K562 (cell line): ENCODE measurements around the gene WDR64. TPM values are rescaled to one million over a fixed set of nuclear protein-coding genes. Genes with fewer than 3 reads are reported as not detected.

Experiments used
- ATAC-seq: fragments of 200-7000 bp; cut with Tn5 transposase; 3 replicates; pipeline ENCODE4 v1.9.1; 2020; ENCODE audit warnings: moderate library complexity
- BruUV-seq: library from RNA; stranded (reverse); fragments of 400-500 nt; replicated peaks from 2 replicates; lab custom pipeline; 2021; lab: Mats Ljungman, UMichigan
- CTCF ChIA-PET: fragments of 300-600 bp; formaldehyde crosslinking; extraction: SDS; loops from one replicate; lab custom pipeline; 2021; ENCODE audit warnings: low intra/inter-chr PET ratio; lab: Yijun Ruan, JAX
- POLR2A ChIA-PET: fragments of 300-600, 350-650 bp; sonication (Branson Sonifier 250); formaldehyde crosslinking; extraction: SDS; loops from one replicate; lab custom pipeline; 2021; ENCODE audit warnings: antibody characterized with exemption, inconsistent platforms; lab: Yijun Ruan, JAX
- DNase-seq, 4 experiments: peaks; one replicate each; pipeline versions ENCODE4 v3.0.0 to v3.0.0-alpha.2; 2011 to 2018; ENCODE audit warnings: low spot score in 3 of 4, mixed read lengths in 3 of 4; ENCODE audit errors: extremely low read depth in 1 of 4
- FAIRE-seq: peaks from 2 replicates; lab custom pipeline; 2011; peaks lifted over from hg19 to GRCh38; lab: Jason Lieb, UNC
- H2AFZ ChIP-seq: 2 replicates; pipeline ENCODE4 v1.6.0; 2011; ENCODE audit warnings: low read depth, low read length, control low read depth, inconsistent platforms
- H3K27ac ChIP-seq: fragments of 200-600 bp; 3 replicates; pipeline ENCODE4 v1.8.0; 2011; ENCODE audit warnings: low read depth, mild to moderate bottlenecking, control low read depth, inconsistent platforms, low read length, moderate library complexity, mixed read lengths; ENCODE audit errors: extremely low read depth
- H3K27me3 ChIP-seq, 2 experiments: fragments of 300-600 bp in 1 of 2; 2 replicates in 1 of 2; 3 replicates in 1 of 2; pipeline versions ENCODE4 v1.6.0 to v1.8.0; 2011; ENCODE audit warnings: inconsistent platforms in 2 of 2, low read length in 2 of 2, mild to moderate bottlenecking in 1 of 2, mixed read lengths in 1 of 2, moderate library complexity in 1 of 2; ENCODE audit not compliant: control insufficient read depth in 2 of 2, insufficient read depth in 2 of 2
- H3K36me3 ChIP-seq: fragments of 300-600 bp; 3 replicates; pipeline ENCODE4 v1.8.0; 2011; ENCODE audit warnings: mild to moderate bottlenecking, low read length, inconsistent platforms; ENCODE audit not compliant: control insufficient read depth, insufficient read depth
- H3K4me1 ChIP-seq, 2 experiments: fragments of 200-600 bp in 1 of 2; replicated peaks in 1 of 2; 2 replicates in 1 of 2; 3 replicates in 1 of 2; pipeline versions ENCODE4 v1.5.1 to v1.8.0; 2011; ENCODE audit warnings: inconsistent platforms in 2 of 2, low read length in 2 of 2, mild to moderate bottlenecking in 1 of 2, mixed read lengths in 1 of 2, moderate library complexity in 1 of 2; ENCODE audit not compliant: control insufficient read depth in 2 of 2, insufficient read depth in 2 of 2
- H3K4me2 ChIP-seq: 2 replicates; pipeline ENCODE4 v1.6.1; 2011; ENCODE audit warnings: low read length, control low read depth, inconsistent platforms, mixed read lengths; ENCODE audit not compliant: insufficient read depth
- H3K4me3 ChIP-seq: fragments of 200-600 bp; sonication (generic), shearing (Covaris generic); 2 replicates; pipeline ENCODE4 v1.5.1; 2016; ENCODE audit warnings: control low read depth, inconsistent platforms
- H3K79me2 ChIP-seq: fragments of 200-600 bp; 3 replicates; pipeline ENCODE4 v1.8.0; 2011; ENCODE audit warnings: low read length, inconsistent platforms; ENCODE audit not compliant: control insufficient read depth, insufficient read depth
- H3K9ac ChIP-seq, 2 experiments: 2 replicates each; pipeline versions ENCODE4 v1.6.0 to v1.6.1; 2011; ENCODE audit warnings: low read depth in 2 of 2, low read length in 2 of 2, control low read depth in 1 of 2, inconsistent platforms in 1 of 2, mild to moderate bottlenecking in 1 of 2, mixed read lengths in 1 of 2; ENCODE audit not compliant: insufficient read depth in 1 of 2
- H3K9me1 ChIP-seq: one replicate; pipeline ENCODE4 v1.6.0; 2011; ENCODE audit warnings: inconsistent platforms, mild to moderate bottlenecking, low read length, moderate library complexity; ENCODE audit not compliant: control insufficient read depth, insufficient read depth
- H3K9me3 ChIP-seq: replicated peaks from 2 replicates; pipeline ENCODE4 v1.5.1; 2011; ENCODE audit warnings: low read depth, low read length, inconsistent platforms; ENCODE audit not compliant: control insufficient read depth, insufficient read depth
- H4K20me1 ChIP-seq: replicated peaks from 2 replicates; pipeline ENCODE4 v1.6.1; 2011; ENCODE audit warnings: low read length, inconsistent platforms, mixed read lengths; ENCODE audit not compliant: control insufficient read depth, insufficient read depth
- BRD4 ChIP-seq: fragments of 200-600 bp; sonication (generic); IDR thresholded peaks from 2 replicates; pipeline ENCODE4 v1.6.1; 2017; ENCODE audit warnings: inconsistent platforms
- CEBPG ChIP-seq, 3 experiments: fragments of 200-800 bp in 1 of 3; sonication (Bioruptor generic) in 1 of 3; sonication (generic) in 1 of 3; formaldehyde crosslinking in 1 of 3; IDR thresholded peaks in 2 of 3; conservative IDR thresholded peaks in 1 of 3; 2 replicates each; pipeline versions ENCODE4 v1.6.1 to v1.8.0; 2016 to 2022; ENCODE audit warnings: missing compliant biosample characterization in 2 of 3, missing genetic modification characterization in 2 of 3, mild to moderate bottlenecking in 1 of 3, missing genetic modification reagents in 1 of 3
- ETS2 ChIP-seq: IDR thresholded peaks from 2 replicates; pipeline ENCODE4 v1.6.1; 2016; ENCODE audit warnings: borderline replicate concordance, missing genetic modification characterization, mild to moderate bottlenecking, moderate library complexity, missing compliant biosample characterization; ENCODE audit not compliant: poor library complexity, severe bottlenecking
- GABPB1 ChIP-seq: sonication (generic); formaldehyde crosslinking; IDR thresholded peaks from 2 replicates; pipeline ENCODE4 v1.8.0; 2022; ENCODE audit warnings: mild to moderate bottlenecking, missing genetic modification reagents
- PHTF2 ChIP-seq: fragments of 250-450 bp; sonication (Bioruptor Pico); IDR thresholded peaks from 2 replicates; pipeline ENCODE4 v1.5.0; 2021; ENCODE audit warnings: mild to moderate bottlenecking
- ZNF766 ChIP-seq: fragments of 200-800 bp; sonication (Bioruptor generic); conservative IDR thresholded peaks from 2 replicates; pipeline ENCODE4 v1.6.1; 2016; ENCODE audit warnings: missing genetic modification characterization, missing compliant biosample characterization
- WGBS: fragments of 100-300 bp; shearing (Covaris generic); methylation state at CpG from one replicate; pipeline ENCODE4 v1.1.6; 2016; ENCODE audit warnings: low coverage, mixed read lengths; ENCODE audit not compliant: insufficient coverage; ENCODE audit errors: missing lambda C conversion rate; 5-methylcytosine and 5-hydroxymethylcytosine counted together
- in situ Hi-C: fragments of 300-500 bp; cut with MboI; formaldehyde crosslinking; loops from 4 replicates; pipeline ENCODE4 v1.15.0; 2018; ENCODE audit warnings: inconsistent platforms, mixed read lengths
- intact Hi-C: fragments of 100-400 bp; cut with micrococcal nuclease; formaldehyde crosslinking; loops from 2 replicates; pipeline ENCODE4 v1.14.2; 2022
- polyA plus RNA-seq, 8 experiments: library from polyadenylated mRNA; depleted of rRNA in 4 of 8; stranded (reverse) in 5 of 8; unstranded in 3 of 8; fragments of >200 nt; fragmentation: Nextera tagmentation in 2 of 8; fragmentation: Illumina TruSeq in 1 of 8; extraction: Ambion mirVana in 2 of 8; extraction: Trizol in 1 of 8; gene quantifications; 2 replicates each; pipeline versions ENCODE4 v1.2.1 to v1.2.3, GENCODE V29; 2011 to 2014; ENCODE audit warnings: inconsistent platforms in 1 of 8, missing spikeins in 1 of 8
- total RNA-seq, 7 experiments: library from RNA; depleted of rRNA in 6 of 7; stranded (reverse); fragments of >200 nt in 6 of 7; fragmentation: Illumina TruSeq in 2 of 7; extraction: Trizol in 2 of 7; gene quantifications; 2 replicates each; pipeline versions ENCODE4 v1.2.1 to v1.2.3, GENCODE V29; 2011 to 2021; ENCODE audit warnings: low replicate concordance in 1 of 7

Gene WDR64
- total and polyA plus RNA-seq, 9 of the 15 experiments (the other 6 are each of a cell fraction or from before 2014, with no cell fraction given): 0.06 to 0.29 (median 0.19) TPM; not detected in 5

- Histone ChIP-seq H3K27me3 (no peaks in the 10 kb centered on the region), H3K9me3 (no peaks in the 10 kb centered on the region), H3K9me1 (no peaks in the 10 kb centered on the region), H3K4me3 (no peak overlapping the region), H3K4me1 (peaks cover 0 to 4% of the 10 kb centered on the region in 2 experiments; a peak in 1 of 5 replicates), H3K27ac (no peak overlapping the region), H3K79me2 (no peaks in the 10 kb centered on the region), H3K9ac (no peak overlapping the region), H2AFZ (no peak overlapping the region), H3K4me2 (no peak overlapping the region), H3K36me3 (peaks cover 13% of the 10 kb centered on the region), H4K20me1 (no peaks in the 10 kb centered on the region)
- 82% methylated on average over 2 of the region's 2 CpGs for WGBS
- intact Hi-C loops: no loop called here
- FAIRE-seq (no peak), DNase-seq (no peak), ATAC-seq (no peak)
- BruUV-seq: no TSS peak
- ChIA-PET CTCF (no interaction called here), POLR2A (interaction anchor here (1.0 to 1.3 kb wide), 2 partner anchors 9 to 220 kb away, joined by 3 to 4 read pairs; no protein-coding TSS in a partner anchor)
- TF ChIP-seq CEBPG (CRISPR knock-in tag; IDR thresholded peaks at IDR 0.05) (no peak), CEBPG (tag; conservative IDR thresholded peaks at IDR 0.05 in 1 of 2, IDR thresholded peaks at IDR 0.05 in 1 of 2) (no peak), BRD4 (no peak), ZNF766 (CRISPR knock-in tag) (no peak), PHTF2 (CRISPR knock-in tag) (no peak), ETS2 (no peak), GABPB1 (CRISPR knock-in tag) (no peak)
- in situ Hi-C loops: loop anchor here (25.0 kb wide), 1 partner anchor 362 kb away; the partner anchor contains the start of gene MAP1LC3C
Measured at GRCh38 chr1:241624935-241625334, 27.1 kb upstream of the WDR64 start.
